Astrocyte of the cerebellum (primary cell): ENCODE results near the gene ANGPTL7.

Experiments used
- DNase-seq: peaks from one replicate; pipeline ENCODE4 v3.0.0-alpha.2; 2011; ENCODE audit warnings: low read depth
- H3K4me3 ChIP-seq: 2 replicates; pipeline ENCODE4 v1.5.1; 2011; ENCODE audit warnings: mild to moderate bottlenecking, low read depth, low read length, moderate library complexity
- in situ Hi-C: cut with HindIII; loops from 2 replicates; pipeline ENCODE4 v1.10.0; 2017; ENCODE audit warnings: low sequenced_read_pairs
- TF ChIP-seq, protein P1 (sequence below): IDR thresholded peaks from 2 replicates; pipeline ENCODE4 v1.5.1; 2012; ENCODE audit warnings: low read length, low read depth, moderate library complexity, mild to moderate bottlenecking; ENCODE audit errors: missing control alignments

The ANGPTL7 gene

GRCh38 chr1:11237356-11237755 lies 48.2 kb downstream of the ANGPTL7 start:
- no peak for DNase-seq
- in situ Hi-C loops = no loop called here
- TF ChIP-seq, protein P1, sequence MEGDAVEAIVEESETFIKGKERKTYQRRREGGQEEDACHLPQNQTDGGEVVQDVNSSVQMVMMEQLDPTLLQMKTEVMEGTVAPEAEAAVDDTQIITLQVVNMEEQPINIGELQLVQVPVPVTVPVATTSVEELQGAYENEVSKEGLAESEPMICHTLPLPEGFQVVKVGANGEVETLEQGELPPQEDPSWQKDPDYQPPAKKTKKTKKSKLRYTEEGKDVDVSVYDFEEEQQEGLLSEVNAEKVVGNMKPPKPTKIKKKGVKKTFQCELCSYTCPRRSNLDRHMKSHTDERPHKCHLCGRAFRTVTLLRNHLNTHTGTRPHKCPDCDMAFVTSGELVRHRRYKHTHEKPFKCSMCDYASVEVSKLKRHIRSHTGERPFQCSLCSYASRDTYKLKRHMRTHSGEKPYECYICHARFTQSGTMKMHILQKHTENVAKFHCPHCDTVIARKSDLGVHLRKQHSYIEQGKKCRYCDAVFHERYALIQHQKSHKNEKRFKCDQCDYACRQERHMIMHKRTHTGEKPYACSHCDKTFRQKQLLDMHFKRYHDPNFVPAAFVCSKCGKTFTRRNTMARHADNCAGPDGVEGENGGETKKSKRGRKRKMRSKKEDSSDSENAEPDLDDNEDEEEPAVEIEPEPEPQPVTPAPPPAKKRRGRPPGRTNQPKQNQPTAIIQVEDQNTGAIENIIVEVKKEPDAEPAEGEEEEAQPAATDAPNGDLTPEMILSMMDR = no peak
- H3K4me3 ChIP-seq = no peak overlapping the region

GRCh38 chr1:11238311-11238710 lies 49.2 kb downstream of the ANGPTL7 start:
- DNase-seq = no peak
- no peak overlapping the region for H3K4me3 ChIP-seq
- in situ Hi-C loops = no loop called here
- TF ChIP-seq, protein P1 = no peak

DNA sequence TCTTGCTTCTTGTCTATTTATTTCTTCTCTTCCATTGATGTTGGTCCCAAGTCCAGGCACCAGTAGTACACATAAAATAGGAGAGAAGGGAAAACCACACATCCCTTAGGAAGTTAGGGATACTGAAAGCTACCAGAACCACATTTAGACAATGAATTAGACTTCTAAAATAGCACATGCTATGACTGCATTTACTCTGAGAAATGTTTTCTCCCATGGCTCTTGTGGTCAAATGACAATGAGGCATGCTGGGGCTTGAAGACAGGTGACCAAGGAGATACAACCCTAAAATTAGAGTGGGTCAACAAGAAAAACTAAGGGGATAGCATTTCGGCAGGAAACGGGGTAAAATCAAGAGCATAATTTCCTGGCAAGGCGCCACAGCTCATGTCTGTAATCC lies 56.1 kb downstream of the ANGPTL7 start:
- TF ChIP-seq, protein P1 = no peak
- in situ Hi-C loops = loop anchor here (5.0 kb wide), 2 partner anchors 47 to 98 kb away; no protein-coding TSS in a partner anchor
- H3K4me3 ChIP-seq = no peak overlapping the region
- no peak for DNase-seq
